ENCODE results near the gene GIN1. TPM values are rescaled to one million over a fixed set of nuclear protein-coding genes. Genes with fewer than 3 reads are reported as not detected.
"Not testable (repeated sequence)": the region's sequence is repeated elsewhere in the genome, so short reads cannot be mapped to it uniquely, and the experiment has no call there.

The GIN1 gene
- total RNA-seq, 1 donor from 2014 or later, result 13.7 TPM

GRCh38 chr5:103110403-103110802 lies 9.5 kb downstream of the GIN1 start:
- no peak for DNase-seq (ENCODE audit: low read depth)

- no peak for DNase-seq (ENCODE audit: low read depth)
These were observed 10.7 kb downstream of the GIN1 start for GRCh38 chr5:103109277-103109676.

- DNase-seq (ENCODE audit: low read depth), result no peak
These were observed 11.9 kb downstream of the GIN1 start for GRCh38 chr5:103108086-103108485.

GRCh38 chr5:103102234-103102633 lies 17.7 kb downstream of the GIN1 start:
- DNase-seq (ENCODE audit: low read depth), result no peak

DNA sequence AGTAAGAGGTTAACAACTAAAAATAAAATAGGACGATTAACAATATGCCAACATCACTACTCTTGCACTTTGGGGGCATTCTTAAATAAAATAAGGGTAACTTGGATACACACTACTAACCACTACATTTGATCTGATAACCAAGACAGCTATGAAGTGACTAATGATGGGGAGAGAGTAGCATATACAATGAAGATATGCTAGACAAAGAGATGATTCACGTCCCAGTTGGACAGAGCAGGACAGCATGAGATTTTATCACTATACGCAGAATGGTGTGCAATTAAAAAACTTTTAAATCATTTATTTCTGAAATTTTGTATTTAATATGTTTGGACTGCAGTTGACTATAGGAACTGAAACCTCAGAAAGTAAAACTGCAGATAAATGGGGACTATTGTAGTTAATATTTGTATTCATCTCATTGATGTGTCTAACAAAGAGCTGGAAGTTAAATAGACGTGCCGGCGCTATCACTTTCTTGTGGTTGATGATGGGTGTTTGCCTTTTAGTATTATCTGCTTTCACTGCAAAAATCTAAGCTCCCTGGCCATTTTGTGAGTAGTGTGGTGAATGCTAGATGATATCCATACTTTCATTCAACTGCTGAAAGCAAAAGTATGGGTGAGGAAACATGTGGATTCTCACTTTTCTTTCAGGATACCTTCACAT lies 18.7 kb downstream of the GIN1 start:
- DNase-seq (ENCODE audit: low read depth), result no peak

DNA sequence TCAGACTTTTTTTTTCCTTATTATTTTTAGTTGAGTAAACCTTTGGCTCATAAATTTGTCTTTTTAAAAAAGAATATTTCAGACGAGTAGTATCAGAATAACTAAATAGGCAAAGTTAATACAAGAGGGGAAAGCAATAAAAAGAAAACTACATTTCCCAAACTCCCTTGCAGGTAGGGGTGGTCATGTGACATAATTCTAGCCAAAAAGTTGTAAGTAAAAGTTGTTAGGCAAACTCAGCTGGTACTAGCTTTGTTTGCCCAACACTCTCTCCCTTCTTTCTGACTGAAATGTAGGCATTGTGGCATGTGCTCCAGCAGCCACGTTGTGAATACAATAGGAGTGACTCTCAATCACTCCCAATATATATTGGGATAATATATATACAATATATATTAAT lies 20.9 kb downstream of the GIN1 start:
- no peak for DNase-seq (ENCODE audit: low read depth)

GRCh38 chr5:103094737-103095136 lies 25.2 kb downstream of the GIN1 start:
- DNase-seq (ENCODE audit: low read depth), result no peak

DNA sequence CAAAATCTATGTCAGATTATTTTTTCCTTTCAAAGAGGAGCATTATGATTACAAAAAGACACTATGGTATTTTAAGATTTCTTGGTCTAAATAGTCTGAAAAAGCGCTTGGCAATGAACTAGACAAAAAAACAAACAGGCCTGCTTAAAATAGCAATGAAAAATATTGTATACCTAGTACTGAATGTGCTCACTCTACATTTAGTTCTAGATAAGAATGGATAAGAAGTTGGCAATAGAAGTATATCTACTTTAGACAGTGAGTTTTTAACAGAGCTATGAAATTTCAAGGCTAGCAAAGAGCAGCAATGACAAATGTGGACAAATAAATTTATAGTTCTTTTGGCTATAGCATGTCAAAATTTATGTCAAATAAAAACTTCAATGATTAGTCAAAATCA lies 26.2 kb downstream of the GIN1 start:
- DNase-seq (ENCODE audit: low read depth), result no peak

GRCh38 chr5:103092676-103093075 lies 27.3 kb downstream of the GIN1 start:
- no peak for DNase-seq (ENCODE audit: low read depth)

GRCh38 chr5:103090791-103091190 lies 29.1 kb downstream of the GIN1 start:
- DNase-seq (ENCODE audit: low read depth), result no peak

GRCh38 chr5:103089272-103089671 lies 30.7 kb downstream of the GIN1 start:
- no peak for DNase-seq (ENCODE audit: low read depth)

DNA sequence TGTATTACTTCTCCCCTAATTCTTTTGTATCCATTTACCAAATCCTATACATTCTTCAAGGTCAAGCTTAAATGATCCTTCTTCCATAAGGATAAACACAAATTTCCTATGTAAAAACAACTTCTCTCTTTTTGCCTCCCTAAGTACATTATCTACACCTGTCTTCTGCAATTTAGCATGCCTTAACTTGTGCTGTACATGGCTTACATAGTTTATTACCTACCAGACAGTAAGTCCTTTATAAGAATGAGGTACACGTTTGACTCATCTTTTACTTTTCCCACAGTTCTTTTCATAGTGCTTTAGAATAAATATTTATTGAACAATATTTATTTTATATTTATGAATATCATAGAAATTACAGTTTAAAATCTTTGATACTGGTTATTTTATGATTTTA lies 33.4 kb downstream of the GIN1 start:
- DNase-seq (ENCODE audit: low read depth), result no peak

DNA sequence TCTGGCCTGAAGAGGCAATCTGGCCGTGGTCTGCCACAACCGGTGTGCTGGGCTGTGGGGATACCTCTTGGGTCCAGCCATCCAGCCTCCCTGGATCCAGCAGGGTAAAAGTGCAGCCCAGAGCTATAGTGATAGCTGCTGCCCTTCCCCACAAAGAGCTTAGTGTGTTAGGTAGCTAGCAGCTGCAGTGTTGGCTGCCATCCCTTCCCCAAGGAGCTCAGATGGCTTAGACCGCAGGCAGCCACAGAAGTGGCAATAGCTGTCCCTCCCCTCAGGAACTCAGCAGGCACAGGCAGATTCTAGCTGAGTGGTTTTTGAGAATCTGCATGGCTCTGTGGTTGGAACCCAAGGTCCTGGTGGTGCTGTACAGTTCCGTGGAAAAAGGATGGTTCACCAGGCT lies 40.1 kb downstream of the GIN1 start:
- peak; percentile 68 for DNase-seq (ENCODE audit: low read depth)

DNA sequence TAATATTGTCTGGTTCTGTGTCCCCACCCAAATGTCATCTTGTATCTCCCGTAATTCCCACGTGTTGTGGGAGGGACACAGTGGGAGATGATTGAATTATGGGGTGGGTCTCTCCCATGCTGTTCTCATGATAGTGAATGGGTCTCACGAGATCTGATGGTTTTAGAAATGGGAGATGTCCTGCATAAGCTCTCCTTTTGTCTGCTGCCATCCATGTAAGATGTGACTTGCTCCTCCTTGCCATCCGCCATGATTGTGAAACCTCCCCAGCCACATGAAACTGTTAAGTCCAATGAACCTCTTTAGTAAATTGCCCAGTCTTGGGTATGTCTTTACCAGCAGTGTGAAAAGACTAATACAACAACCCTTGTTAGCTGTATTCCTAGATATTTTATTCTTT lies 44.5 kb downstream of the GIN1 start:
- DNase-seq (ENCODE audit: low read depth), result no peak

- not testable (repeated sequence) for DNase-seq (ENCODE audit: low read depth)
These were observed 46.4 kb downstream of the GIN1 start for GRCh38 chr5:103073500-103073899.

DNA sequence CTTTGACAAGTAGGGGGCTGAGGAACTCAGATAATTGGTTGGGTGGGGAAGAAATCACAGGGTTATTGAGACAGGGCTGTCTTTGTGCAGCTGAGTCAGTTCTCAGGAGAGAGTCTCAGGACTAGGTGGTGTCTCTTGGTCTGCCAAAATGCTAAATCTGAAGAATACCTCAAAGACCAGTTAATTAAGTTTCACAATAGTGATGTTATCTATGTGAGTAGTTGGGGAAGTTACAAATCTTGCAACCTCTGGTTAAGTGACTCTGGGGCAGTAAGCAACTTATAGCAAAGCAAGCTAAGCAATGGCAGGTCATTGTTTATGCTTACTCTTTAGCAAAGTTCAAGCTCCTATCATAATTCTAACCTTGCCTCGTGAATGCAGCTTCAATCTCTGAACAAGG lies 53.6 kb downstream of the GIN1 start:
- no peak for DNase-seq (ENCODE audit: low read depth)

GRCh38 chr5:103060424-103060954 lies 59.4 kb downstream of the GIN1 start:
- DNase-seq (ENCODE audit: low read depth), result no peak

GRCh38 chr5:103059525-103059924 lies 60.4 kb downstream of the GIN1 start:
- no peak for DNase-seq (ENCODE audit: low read depth)

GRCh38 chr5:103057208-103058130 lies 62.5 kb downstream of the GIN1 start:
- peak; percentile 23 for DNase-seq (ENCODE audit: low read depth)

DNA sequence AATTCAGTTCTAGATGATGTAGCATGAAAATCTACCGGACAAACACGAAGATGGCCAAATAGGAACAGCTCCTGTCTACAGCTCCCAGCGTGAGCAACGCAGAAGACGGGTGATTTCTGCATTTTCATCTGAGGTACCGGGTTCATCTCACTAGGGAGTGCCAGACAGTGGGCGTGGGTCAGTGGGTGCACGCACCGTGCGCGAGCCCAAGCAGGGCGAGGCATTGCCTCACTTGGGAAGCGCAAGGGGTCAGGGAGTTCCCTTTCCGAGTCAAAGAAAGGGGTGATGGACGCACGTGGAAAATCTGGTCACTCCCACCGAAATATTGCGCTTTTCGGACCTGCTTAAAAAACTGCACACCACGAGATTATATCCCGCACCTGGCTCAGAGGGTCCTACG lies 73.2 kb downstream of the GIN1 start:
- DNase-seq (ENCODE audit: low read depth), result not testable (repeated sequence)

DNA sequence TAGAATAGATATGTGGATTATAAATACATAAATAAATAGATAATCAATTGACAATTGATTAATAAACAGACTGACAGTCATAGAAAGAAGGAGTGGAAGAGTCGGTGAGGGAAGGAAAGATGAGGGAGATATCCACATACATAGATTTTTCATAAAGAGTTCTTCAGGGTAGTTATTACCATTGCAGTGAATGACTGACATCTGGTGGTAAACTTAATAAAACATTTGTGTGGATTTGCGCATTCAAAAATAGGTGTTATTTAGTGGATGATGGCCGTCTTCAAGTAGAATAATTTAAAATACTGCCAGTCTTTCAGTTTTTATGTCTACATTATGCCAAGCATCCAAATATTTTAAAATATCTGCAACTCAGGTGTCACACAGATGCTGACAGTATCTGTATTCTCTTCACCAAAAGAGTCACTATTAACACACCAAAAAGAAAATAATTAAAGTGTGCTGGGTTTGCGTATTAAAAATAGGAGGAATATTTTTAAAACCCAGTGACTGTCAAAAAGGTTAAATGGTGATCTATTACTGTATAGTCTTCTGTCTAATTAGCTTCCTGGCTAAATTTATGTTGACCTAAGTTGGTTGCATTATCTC lies 78.8 kb downstream of the GIN1 start:
- peak; percentile 66 for DNase-seq (ENCODE audit: low read depth)

Data from myocyte (in vitro differentiated cells).